C4-2B (cell line): Measurements from ENCODE around the gene PTPRU.
A peak's percentile ranks its signal among the peaks of the same experiment; 100 is the strongest.

Experiments
- H3K27ac ChIP-seq: fragments of 450-650 bp; 2 replicates; pipeline ENCODE4 v1.5.1; 2017
- ZFX ChIP-seq: fragments of 450-650 bp; IDR thresholded peaks from 2 replicates; pipeline ENCODE4 v1.6.1; 2017
- TF ChIP-seq, protein P1 (sequence below): fragments of 450-650 bp; conservative IDR thresholded peaks from 2 replicates; pipeline ENCODE4 v1.5.1; 2017; ENCODE audit warnings: mild to moderate bottlenecking

The PTPRU gene

GRCh38 chr1:29239142-29239541, 2.8 kb downstream of the PTPRU start:
- no peak for TF ChIP-seq ZFX
- TF ChIP-seq, protein P1, sequence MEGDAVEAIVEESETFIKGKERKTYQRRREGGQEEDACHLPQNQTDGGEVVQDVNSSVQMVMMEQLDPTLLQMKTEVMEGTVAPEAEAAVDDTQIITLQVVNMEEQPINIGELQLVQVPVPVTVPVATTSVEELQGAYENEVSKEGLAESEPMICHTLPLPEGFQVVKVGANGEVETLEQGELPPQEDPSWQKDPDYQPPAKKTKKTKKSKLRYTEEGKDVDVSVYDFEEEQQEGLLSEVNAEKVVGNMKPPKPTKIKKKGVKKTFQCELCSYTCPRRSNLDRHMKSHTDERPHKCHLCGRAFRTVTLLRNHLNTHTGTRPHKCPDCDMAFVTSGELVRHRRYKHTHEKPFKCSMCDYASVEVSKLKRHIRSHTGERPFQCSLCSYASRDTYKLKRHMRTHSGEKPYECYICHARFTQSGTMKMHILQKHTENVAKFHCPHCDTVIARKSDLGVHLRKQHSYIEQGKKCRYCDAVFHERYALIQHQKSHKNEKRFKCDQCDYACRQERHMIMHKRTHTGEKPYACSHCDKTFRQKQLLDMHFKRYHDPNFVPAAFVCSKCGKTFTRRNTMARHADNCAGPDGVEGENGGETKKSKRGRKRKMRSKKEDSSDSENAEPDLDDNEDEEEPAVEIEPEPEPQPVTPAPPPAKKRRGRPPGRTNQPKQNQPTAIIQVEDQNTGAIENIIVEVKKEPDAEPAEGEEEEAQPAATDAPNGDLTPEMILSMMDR = no peak
- peak overlapping the region; percentile 7; the same call in 1 of the 2 replicates for H3K27ac ChIP-seq

DNA sequence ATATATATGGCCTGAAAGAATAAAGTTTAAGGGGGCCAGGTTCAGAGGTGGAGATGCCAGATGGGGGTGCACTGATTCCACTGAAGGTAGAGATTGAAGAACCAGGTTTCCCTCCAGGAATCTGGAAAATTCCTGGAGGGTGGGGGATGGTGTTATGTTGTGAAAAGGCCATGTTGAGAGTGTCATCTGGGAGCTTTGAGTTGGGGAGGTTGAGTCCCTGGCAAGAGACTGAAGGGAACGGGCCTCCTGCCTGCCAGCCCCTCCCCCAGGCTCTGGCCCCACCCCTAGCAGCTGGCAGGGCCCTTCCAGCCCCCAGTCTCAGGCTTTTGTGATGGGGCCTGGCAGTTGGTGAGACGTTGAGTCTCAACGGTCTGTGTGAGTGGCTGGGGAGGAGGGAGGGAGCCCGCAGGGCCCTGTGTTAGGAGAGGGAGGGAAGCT, 4.1 kb downstream of the PTPRU start:
- H3K27ac ChIP-seq = no peak overlapping the region

GRCh38 chr1:29240986-29241385, 4.7 kb downstream of the PTPRU start:
- H3K27ac ChIP-seq = no peak overlapping the region

More for the DNA sequence above, 4.1 kb downstream of the PTPRU start:
- TF ChIP-seq, protein P1 = no peak; the same call in 1 of the 2 replicates

DNA sequence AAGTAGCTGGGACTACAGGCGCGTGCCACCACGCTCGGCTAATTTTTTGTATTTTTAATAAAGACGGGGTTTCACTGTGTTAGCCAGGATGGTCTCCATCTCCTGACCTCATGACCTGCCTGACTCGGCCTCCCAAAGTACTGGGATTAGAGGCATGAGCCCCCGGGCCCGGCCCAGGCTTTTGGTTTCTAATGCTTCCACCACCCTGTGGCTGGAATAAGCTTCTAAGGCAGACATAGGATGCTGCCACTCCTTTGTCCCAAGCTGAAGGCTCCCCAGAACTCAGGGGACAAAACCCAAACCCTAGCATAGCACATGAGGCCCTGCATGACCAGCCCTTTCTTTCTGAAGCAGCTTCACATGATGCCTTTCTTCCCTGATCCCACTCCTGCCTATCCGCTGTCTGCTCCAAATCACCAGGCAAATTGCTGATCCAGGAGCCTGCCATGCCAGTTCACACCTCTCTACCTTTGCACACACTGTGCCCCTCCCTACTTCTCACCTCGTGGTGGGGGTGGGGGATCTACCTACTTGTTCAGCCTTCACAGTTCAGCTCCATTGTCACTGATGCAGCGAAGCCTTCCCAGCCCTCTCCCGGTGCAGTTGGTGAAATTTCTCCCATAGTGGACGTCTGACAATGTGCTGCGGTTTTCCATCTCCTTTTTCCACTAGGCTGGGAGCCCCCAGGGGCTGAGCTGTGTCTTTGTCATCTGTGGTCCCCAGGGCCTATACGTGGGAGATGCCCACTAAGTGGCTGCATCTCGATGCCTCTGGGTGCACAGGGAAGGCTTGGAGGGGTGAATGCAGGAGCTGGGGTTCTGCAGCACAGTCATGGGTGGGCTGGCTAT, 6.9 kb downstream of the PTPRU start:
- no peak overlapping the region for H3K27ac ChIP-seq
- TF ChIP-seq, protein P1 = no peak
- TF ChIP-seq ZFX = no peak

More at GRCh38 chr1:29240986-29241385, 4.7 kb downstream of the PTPRU start:
- TF ChIP-seq, protein P1 = no peak
- TF ChIP-seq ZFX = no peak

GRCh38 chr1:29243871-29244200, 7.5 kb downstream of the PTPRU start:
- no peak overlapping the region for H3K27ac ChIP-seq
- TF ChIP-seq, protein P1 = no peak
- no peak for TF ChIP-seq ZFX

GRCh38 chr1:29245261-29245660, 8.9 kb downstream of the PTPRU start:
- no peak for TF ChIP-seq ZFX
- TF ChIP-seq, protein P1 = no peak
- H3K27ac ChIP-seq = no peak overlapping the region

GRCh38 chr1:29245876-29246275, 9.6 kb downstream of the PTPRU start:
- TF ChIP-seq, protein P1 = no peak; the same call in 1 of the 2 replicates
- TF ChIP-seq ZFX = no peak
- no peak overlapping the region for H3K27ac ChIP-seq
